TTC549 (cell line): ENCODE results near the gene ZNF394.
"Not testable (repeated sequence)": the region's sequence is repeated elsewhere in the genome, so short reads cannot be mapped to it uniquely, and the experiment has no call there.

Source experiments
- FAIRE-seq: peaks from 2 replicates; lab custom pipeline; 2012; peaks lifted over from hg19 to GRCh38; lab: Jason Lieb, UNC

Gene ZNF394

GRCh38 chr7:99499721-99500636 is at the start of gene ZNF394:
Gene ZNF394 (minus strand): TSS chr7:99500281. CDS start chr7:99500093, 188 bp downstream.
- FAIRE-seq: no peak

GRCh38 chr7:99549545-99549944 is 49.5 kb upstream of the ZNF394 start:
- FAIRE-seq: not testable (repeated sequence)

- FAIRE-seq: not testable (repeated sequence)
Measured at GRCh38 chr7:99545308-99545707, 45.2 kb upstream of the ZNF394 start.

- no peak for FAIRE-seq
Measured at GRCh38 chr7:99543916-99544315, 43.8 kb upstream of the ZNF394 start.

GRCh38 chr7:99543081-99543671 is 43.1 kb upstream of the ZNF394 start:
- FAIRE-seq: no peak

- FAIRE-seq: no peak
Measured at GRCh38 chr7:99541212-99541611, 41.1 kb upstream of the ZNF394 start.

- FAIRE-seq: no peak
Measured at GRCh38 chr7:99540542-99540941, 40.5 kb upstream of the ZNF394 start.

- FAIRE-seq: no peak
Measured at GRCh38 chr7:99539213-99539811, 39.2 kb upstream of the ZNF394 start.

- no peak for FAIRE-seq
Measured at GRCh38 chr7:99535667-99536066, 35.6 kb upstream of the ZNF394 start.

GRCh38 chr7:99531354-99531765 is 31.3 kb upstream of the ZNF394 start:
- FAIRE-seq: no peak

GRCh38 chr7:99525713-99526440 is 25.8 kb upstream of the ZNF394 start:
- FAIRE-seq: no peak

- FAIRE-seq: no peak
Measured at GRCh38 chr7:99521399-99521798, 21.3 kb upstream of the ZNF394 start.

GRCh38 chr7:99514050-99514449 is 14.0 kb upstream of the ZNF394 start:
- no peak for FAIRE-seq

GRCh38 chr7:99505324-99505662 is 5.2 kb upstream of the ZNF394 start:
- no peak for FAIRE-seq

GRCh38 chr7:99504603-99505323 is 4.7 kb upstream of the ZNF394 start, which contains the start of gene ZKSCAN5:
Gene ZKSCAN5 (plus strand): TSS chr7:99504662. CDS start chr7:99506045, 1,383 bp downstream.
- no peak for FAIRE-seq

GRCh38 chr7:99504281-99504602 is 4.2 kb upstream of the ZNF394 start:
- FAIRE-seq: peak; percentile 11

GRCh38 chr7:99501236-99501635 is 1.2 kb upstream of the ZNF394 start:
- not testable (repeated sequence) for FAIRE-seq

GRCh38 chr7:99500637-99501009 is 542 bp upstream of the ZNF394 start:
- no peak for FAIRE-seq

- no peak for FAIRE-seq
Measured at GRCh38 chr7:99499371-99499720, 735 bp downstream of the ZNF394 start.

GRCh38 chr7:99498546-99498944 is 1.5 kb downstream of the ZNF394 start:
- no peak for FAIRE-seq

GRCh38 chr7:99497766-99498545 is 2.1 kb downstream of the ZNF394 start:
- FAIRE-seq: no peak
